ENCODE measurements around the gene CMTM4.

DNA sequence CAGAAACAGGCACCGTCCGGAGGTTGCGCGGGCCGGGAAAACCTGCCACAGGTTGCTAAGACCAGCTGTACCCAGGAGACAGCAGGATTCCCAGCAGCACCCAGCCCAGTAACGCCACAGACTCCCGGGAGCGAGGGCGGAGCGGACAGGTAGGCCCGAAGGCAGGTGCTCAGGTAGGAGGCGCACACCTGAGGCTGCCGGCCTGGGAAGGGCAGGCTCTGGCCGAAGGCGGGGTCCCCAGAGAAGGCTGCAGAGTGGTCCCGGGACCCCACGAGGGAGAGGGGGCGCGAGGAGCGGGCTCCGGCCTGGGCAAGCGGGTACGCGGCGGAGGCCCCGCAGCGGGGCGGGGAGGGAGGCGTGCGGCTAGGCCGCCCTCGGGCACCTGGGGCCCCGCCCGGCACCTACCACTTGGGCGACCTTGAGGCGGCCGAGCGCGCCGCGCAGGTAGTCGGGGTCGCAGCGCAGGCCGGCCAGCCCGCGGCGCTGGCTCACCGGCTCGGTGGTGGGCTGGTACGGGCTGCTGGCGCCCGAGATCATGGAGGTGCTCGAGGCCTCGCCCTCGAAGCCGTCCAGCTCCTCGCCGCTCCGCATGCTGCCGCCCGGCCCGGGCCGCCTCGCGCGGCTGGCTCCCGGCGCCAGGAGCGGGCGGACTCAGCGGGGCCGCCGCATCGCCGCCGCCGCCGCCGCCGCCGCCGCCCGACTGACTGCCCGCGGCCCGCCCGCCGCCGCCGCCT, 441 bp downstream of the CMTM4 start:
- TF ChIP-seq, protein P1, sequence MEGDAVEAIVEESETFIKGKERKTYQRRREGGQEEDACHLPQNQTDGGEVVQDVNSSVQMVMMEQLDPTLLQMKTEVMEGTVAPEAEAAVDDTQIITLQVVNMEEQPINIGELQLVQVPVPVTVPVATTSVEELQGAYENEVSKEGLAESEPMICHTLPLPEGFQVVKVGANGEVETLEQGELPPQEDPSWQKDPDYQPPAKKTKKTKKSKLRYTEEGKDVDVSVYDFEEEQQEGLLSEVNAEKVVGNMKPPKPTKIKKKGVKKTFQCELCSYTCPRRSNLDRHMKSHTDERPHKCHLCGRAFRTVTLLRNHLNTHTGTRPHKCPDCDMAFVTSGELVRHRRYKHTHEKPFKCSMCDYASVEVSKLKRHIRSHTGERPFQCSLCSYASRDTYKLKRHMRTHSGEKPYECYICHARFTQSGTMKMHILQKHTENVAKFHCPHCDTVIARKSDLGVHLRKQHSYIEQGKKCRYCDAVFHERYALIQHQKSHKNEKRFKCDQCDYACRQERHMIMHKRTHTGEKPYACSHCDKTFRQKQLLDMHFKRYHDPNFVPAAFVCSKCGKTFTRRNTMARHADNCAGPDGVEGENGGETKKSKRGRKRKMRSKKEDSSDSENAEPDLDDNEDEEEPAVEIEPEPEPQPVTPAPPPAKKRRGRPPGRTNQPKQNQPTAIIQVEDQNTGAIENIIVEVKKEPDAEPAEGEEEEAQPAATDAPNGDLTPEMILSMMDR (IDR thresholded peaks at IDR 0.05): no peak
- TF ChIP-seq EZH2 (IDR thresholded peaks at IDR 0.05; ENCODE audit: borderline replicate concordance, insufficient read depth, low read depth, low read length, poor library complexity, severe bottlenecking): no peak

Measured in B cell (primary cell).